ENCODE data around the gene CPA5.

- TF ChIP-seq CTCF (conservative IDR thresholded peaks at IDR 0.05; ENCODE audit: low read depth, low read length) (no peak), EZH2phosphoT487 (IDR thresholded peaks at IDR 0.05; ENCODE audit: borderline replicate concordance, low read length) (no peak)
Measured at GRCh38 chr7:130305433-130306042, 39.1 kb upstream of the CPA5 start.
